Measurements from ENCODE around the gene MOV10L1. TPM values are rescaled to one million over a fixed set of nuclear protein-coding genes. Genes with fewer than 3 reads are reported as not detected.

MOV10L1 gene
- total RNA-seq, 2 experiments from 2014 or later, result not detected

GRCh38 chr22:50067244-50067643 lies 22.6 kb upstream of the MOV10L1 start:
- ChIA-PET POLR2A (no interaction called here), CTCF (no interaction called here)
- Mint-ChIP-seq H3K4me1 (ENCODE audit: low read depth) (no peaks in the 10 kb centered on the region), H3K27ac (no peak overlapping the region), H3K27me3 (no peaks in the 10 kb centered on the region), H3K36me3 (ENCODE audit: low read depth) (no peaks in the 10 kb centered on the region), H3K9me3 (no peaks in the 10 kb centered on the region), H3K4me3 (no peak overlapping the region)
- TF ChIP-seq, protein P1, sequence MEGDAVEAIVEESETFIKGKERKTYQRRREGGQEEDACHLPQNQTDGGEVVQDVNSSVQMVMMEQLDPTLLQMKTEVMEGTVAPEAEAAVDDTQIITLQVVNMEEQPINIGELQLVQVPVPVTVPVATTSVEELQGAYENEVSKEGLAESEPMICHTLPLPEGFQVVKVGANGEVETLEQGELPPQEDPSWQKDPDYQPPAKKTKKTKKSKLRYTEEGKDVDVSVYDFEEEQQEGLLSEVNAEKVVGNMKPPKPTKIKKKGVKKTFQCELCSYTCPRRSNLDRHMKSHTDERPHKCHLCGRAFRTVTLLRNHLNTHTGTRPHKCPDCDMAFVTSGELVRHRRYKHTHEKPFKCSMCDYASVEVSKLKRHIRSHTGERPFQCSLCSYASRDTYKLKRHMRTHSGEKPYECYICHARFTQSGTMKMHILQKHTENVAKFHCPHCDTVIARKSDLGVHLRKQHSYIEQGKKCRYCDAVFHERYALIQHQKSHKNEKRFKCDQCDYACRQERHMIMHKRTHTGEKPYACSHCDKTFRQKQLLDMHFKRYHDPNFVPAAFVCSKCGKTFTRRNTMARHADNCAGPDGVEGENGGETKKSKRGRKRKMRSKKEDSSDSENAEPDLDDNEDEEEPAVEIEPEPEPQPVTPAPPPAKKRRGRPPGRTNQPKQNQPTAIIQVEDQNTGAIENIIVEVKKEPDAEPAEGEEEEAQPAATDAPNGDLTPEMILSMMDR (IDR thresholded peaks at IDR 0.05), result no peak
- H3K36me3 ChIP-seq (ENCODE audit: insufficient read depth, low read length), result no peaks in the 10 kb centered on the region
- DNase-seq (no peak), ATAC-seq (ENCODE audit: poor library complexity) (no peak)
- H3K27ac ChIP-seq (ENCODE audit: low read depth in 1 of 2, low read length in 2 of 2), result no peak overlapping the region
- H3K4me3 ChIP-seq (ENCODE audit: low read length), result no peak overlapping the region
- intact Hi-C loops (cut with DNase I, micrococcal nuclease), result no loop called here
- H3K4me1 ChIP-seq (ENCODE audit: insufficient read depth, low read length), result no peaks in the 10 kb centered on the region
- H3K27me3 ChIP-seq (ENCODE audit: control insufficient read depth in 1 of 2, insufficient read depth in 2 of 2, low read length in 2 of 2), result no peaks in the 10 kb centered on the region
- no peaks in the 10 kb centered on the region for H3K9me3 ChIP-seq (ENCODE audit: control insufficient read depth in 1 of 2, insufficient read depth in 1 of 2, low read length in 2 of 2)

DNA sequence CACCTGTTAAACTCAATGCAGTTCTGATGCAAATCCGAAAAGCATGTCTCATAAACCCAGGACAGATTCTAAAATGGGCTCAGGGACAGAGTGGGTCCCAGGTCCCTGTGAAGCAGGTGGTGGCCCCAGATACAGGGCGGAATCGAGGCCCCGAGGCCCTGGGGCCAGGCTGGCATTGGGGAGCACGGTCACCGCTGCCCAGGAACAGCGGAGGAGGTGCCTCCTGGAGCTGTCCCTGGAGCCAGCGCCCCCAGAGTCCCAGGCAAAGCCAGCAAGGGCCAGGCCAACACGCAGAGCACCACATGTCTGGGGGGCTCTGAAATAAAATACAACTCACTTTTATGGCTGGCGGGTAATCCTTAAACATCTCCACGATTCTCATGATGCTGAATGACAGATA lies 21.7 kb upstream of the MOV10L1 start:
- Mint-ChIP-seq H3K36me3 (ENCODE audit: low read depth) (no peaks in the 10 kb centered on the region), H3K4me1 (ENCODE audit: low read depth) (no peaks in the 10 kb centered on the region), H3K9me3 (no peaks in the 10 kb centered on the region), H3K27ac (no peak overlapping the region), H3K27me3 (no peaks in the 10 kb centered on the region), H3K4me3 (no peak overlapping the region)
- no peaks in the 10 kb centered on the region for H3K4me1 ChIP-seq (ENCODE audit: insufficient read depth, low read length)
- H3K9me3 ChIP-seq (ENCODE audit: control insufficient read depth in 1 of 2, insufficient read depth in 1 of 2, low read length in 2 of 2), result no peaks in the 10 kb centered on the region
- intact Hi-C loops (cut with DNase I, micrococcal nuclease), result no loop called here
- H3K4me3 ChIP-seq (ENCODE audit: low read length), result no peak overlapping the region
- ChIA-PET POLR2A (no interaction called here), CTCF (interaction anchor here (1.2 kb wide), 1 partner anchor 12 kb away, joined by 4 read pairs; no protein-coding TSS in a partner anchor)
- H3K27me3 ChIP-seq (ENCODE audit: control insufficient read depth in 1 of 2, insufficient read depth in 2 of 2, low read length in 2 of 2), result no peaks in the 10 kb centered on the region
- no peaks in the 10 kb centered on the region for H3K36me3 ChIP-seq (ENCODE audit: insufficient read depth, low read length)
- DNase-seq (no peak), ATAC-seq (ENCODE audit: poor library complexity) (no peak)
- TF ChIP-seq, protein P1 (IDR thresholded peaks at IDR 0.05), result no peak
- no peak overlapping the region for H3K27ac ChIP-seq (ENCODE audit: low read depth in 1 of 2, low read length in 2 of 2)

- Mint-ChIP-seq H3K4me1 (ENCODE audit: low read depth) (no peaks in the 10 kb centered on the region), H3K27me3 (no peaks in the 10 kb centered on the region), H3K4me3 (no peak overlapping the region), H3K27ac (no peak overlapping the region), H3K36me3 (ENCODE audit: low read depth) (no peaks in the 10 kb centered on the region), H3K9me3 (no peaks in the 10 kb centered on the region)
- H3K27me3 ChIP-seq (ENCODE audit: control insufficient read depth in 1 of 2, insufficient read depth in 2 of 2, low read length in 2 of 2), result no peaks in the 10 kb centered on the region
- intact Hi-C loops (cut with DNase I, micrococcal nuclease), result no loop called here
- ChIA-PET POLR2A (no interaction called here), CTCF (no interaction called here)
- ATAC-seq (ENCODE audit: poor library complexity), result no peak
- DNase-seq, result no peak
- no peaks in the 10 kb centered on the region for H3K36me3 ChIP-seq (ENCODE audit: insufficient read depth, low read length)
- no peaks in the 10 kb centered on the region for H3K4me1 ChIP-seq (ENCODE audit: insufficient read depth, low read length)
- no peak overlapping the region for H3K27ac ChIP-seq (ENCODE audit: low read depth in 1 of 2, low read length in 2 of 2)
- H3K4me3 ChIP-seq (ENCODE audit: low read length), result no peak overlapping the region
- TF ChIP-seq, protein P1 (IDR thresholded peaks at IDR 0.05), result no peak
- H3K9me3 ChIP-seq (ENCODE audit: control insufficient read depth in 1 of 2, insufficient read depth in 1 of 2, low read length in 2 of 2), result no peaks in the 10 kb centered on the region
Observed at GRCh38 chr22:50070366-50070765, 19.4 kb upstream of the MOV10L1 start.
